Measurements from ENCODE around the gene NSUN5.

DNA sequence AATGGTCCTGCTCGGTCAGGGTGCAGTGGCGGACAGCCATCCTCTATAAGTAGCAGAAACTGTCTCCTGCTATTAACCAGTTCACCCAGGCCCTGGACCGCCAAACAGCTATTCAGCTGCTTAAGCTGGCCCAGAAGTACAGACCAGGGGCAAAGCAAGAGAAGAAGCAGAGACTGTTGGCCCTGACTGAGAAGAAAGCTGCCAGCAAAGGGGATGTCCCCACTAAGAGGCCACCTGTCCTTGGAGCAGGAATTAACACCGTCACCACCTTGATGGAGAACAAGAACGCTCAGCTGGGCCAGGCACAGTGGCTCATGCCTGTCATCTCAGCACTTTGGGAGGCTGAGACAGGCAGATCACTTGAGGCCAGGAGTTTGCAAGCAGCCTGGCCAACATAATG is 5.6 kb upstream of the NSUN5 start:
- no peak for TF ChIP-seq JUN (CRISPR knock-in tag; IDR thresholded peaks at IDR 0.05)
- TF ChIP-seq CREM (CRISPR knock-in tag; IDR thresholded peaks at IDR 0.05), result no peak
- TF ChIP-seq CTCF (IDR thresholded peaks at IDR 0.05), result no peak
- TF ChIP-seq, protein P1, sequence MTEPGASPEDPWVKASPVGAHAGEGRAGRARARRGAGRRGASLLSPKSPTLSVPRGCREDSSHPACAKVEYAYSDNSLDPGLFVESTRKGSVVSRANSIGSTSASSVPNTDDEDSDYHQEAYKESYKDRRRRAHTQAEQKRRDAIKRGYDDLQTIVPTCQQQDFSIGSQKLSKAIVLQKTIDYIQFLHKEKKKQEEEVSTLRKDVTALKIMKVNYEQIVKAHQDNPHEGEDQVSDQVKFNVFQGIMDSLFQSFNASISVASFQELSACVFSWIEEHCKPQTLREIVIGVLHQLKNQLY (CRISPR knock-in tag; IDR thresholded peaks at IDR 0.05), result no peak
- TF ChIP-seq, protein P2, sequence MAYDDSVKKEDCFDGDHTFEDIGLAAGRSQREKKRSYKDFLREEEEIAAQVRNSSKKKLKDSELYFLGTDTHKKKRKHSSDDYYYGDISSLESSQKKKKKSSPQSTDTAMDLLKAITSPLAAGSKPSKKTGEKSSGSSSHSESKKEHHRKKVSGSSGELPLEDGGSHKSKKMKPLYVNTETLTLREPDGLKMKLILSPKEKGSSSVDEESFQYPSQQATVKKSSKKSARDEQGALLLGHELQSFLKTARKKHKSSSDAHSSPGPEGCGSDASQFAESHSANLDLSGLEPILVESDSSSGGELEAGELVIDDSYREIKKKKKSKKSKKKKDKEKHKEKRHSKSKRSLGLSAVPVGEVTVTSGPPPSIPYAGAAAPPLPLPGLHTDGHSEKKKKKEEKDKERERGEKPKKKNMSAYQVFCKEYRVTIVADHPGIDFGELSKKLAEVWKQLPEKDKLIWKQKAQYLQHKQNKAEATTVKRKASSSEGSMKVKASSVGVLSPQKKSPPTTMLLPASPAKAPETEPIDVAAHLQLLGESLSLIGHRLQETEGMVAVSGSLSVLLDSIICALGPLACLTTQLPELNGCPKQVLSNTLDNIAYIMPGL (CRISPR knock-in tag; IDR thresholded peaks at IDR 0.05), result no peak
- TF ChIP-seq ZNF121 (CRISPR knock-in tag; IDR thresholded peaks at IDR 0.05), result no peak
- no peak for TF ChIP-seq MAX (CRISPR knock-in tag; IDR thresholded peaks at IDR 0.05)
- TF ChIP-seq TP53 (CRISPR knock-in tag; IDR thresholded peaks at IDR 0.05), result no peak
- TF ChIP-seq TEAD4 (CRISPR knock-in tag; IDR thresholded peaks at IDR 0.05), result no peak
- TF ChIP-seq, protein P3, sequence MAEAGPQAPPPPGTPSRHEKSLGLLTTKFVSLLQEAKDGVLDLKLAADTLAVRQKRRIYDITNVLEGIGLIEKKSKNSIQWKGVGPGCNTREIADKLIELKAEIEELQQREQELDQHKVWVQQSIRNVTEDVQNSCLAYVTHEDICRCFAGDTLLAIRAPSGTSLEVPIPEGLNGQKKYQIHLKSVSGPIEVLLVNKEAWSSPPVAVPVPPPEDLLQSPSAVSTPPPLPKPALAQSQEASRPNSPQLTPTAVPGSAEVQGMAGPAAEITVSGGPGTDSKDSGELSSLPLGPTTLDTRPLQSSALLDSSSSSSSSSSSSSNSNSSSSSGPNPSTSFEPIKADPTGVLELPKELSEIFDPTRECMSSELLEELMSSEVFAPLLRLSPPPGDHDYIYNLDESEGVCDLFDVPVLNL (CRISPR knock-in tag; IDR thresholded peaks at IDR 0.05; ENCODE audit: borderline replicate concordance, low read depth), result no peak
- TF ChIP-seq, protein P4, sequence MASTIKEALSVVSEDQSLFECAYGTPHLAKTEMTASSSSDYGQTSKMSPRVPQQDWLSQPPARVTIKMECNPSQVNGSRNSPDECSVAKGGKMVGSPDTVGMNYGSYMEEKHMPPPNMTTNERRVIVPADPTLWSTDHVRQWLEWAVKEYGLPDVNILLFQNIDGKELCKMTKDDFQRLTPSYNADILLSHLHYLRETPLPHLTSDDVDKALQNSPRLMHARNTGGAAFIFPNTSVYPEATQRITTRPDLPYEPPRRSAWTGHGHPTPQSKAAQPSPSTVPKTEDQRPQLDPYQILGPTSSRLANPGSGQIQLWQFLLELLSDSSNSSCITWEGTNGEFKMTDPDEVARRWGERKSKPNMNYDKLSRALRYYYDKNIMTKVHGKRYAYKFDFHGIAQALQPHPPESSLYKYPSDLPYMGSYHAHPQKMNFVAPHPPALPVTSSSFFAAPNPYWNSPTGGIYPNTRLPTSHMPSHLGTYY (CRISPR knock-in tag; IDR thresholded peaks at IDR 0.05), result no peak
- no peak for TF ChIP-seq RELA (CRISPR knock-in tag; IDR thresholded peaks at IDR 0.05; ENCODE audit: borderline replicate concordance)
- no peak for TF ChIP-seq SMAD4 (CRISPR knock-in tag; IDR thresholded peaks at IDR 0.05)
- TF ChIP-seq, protein P5, sequence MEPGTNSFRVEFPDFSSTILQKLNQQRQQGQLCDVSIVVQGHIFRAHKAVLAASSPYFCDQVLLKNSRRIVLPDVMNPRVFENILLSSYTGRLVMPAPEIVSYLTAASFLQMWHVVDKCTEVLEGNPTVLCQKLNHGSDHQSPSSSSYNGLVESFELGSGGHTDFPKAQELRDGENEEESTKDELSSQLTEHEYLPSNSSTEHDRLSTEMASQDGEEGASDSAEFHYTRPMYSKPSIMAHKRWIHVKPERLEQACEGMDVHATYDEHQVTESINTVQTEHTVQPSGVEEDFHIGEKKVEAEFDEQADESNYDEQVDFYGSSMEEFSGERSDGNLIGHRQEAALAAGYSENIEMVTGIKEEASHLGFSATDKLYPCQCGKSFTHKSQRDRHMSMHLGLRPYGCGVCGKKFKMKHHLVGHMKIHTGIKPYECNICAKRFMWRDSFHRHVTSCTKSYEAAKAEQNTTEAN (CRISPR knock-in tag; IDR thresholded peaks at IDR 0.05), result no peak
